GM23338 (cell line): Measurements from ENCODE around the gene PGP. TPM values are rescaled to one million over a fixed set of nuclear protein-coding genes. Genes with fewer than 3 reads are reported as not detected.

Experiments used
- ATAC-seq: fragments of 200-7000 bp; cut with Tn5 transposase; 3 replicates; pipeline ENCODE4 v1.9.1; 2020
- DNase-seq: peaks from one replicate; pipeline ENCODE4 v3.0.0-alpha.2; 2015; ENCODE audit warnings: low spot score
- H2AFZ ChIP-seq: fragments of 200-600 bp; sonication (generic); 2 replicates; pipeline ENCODE4 v1.8.0; 2016; ENCODE audit warnings: antibody characterized with exemption, mild to moderate bottlenecking, moderate library complexity
- H3F3A ChIP-seq: fragments of 200-600 bp; sonication (generic); replicated peaks from 2 replicates; pipeline ENCODE4 v1.8.0; 2017; ENCODE audit warnings: antibody characterized with exemption, mixed run types, low read depth
- H3K27ac ChIP-seq: fragments of 200-600 bp; sonication (generic); 2 replicates; pipeline ENCODE4 v1.6.1; 2016; ENCODE audit warnings: low read depth
- H3K27me3 ChIP-seq: fragments of 200-600 bp; sonication (generic); 2 replicates; pipeline ENCODE4 v1.8.0; 2016; ENCODE audit warnings: mild to moderate bottlenecking, mixed run types, moderate library complexity; ENCODE audit not compliant: insufficient read depth
- H3K36me3 ChIP-seq: fragments of 200-600 bp; sonication (generic); 2 replicates; pipeline ENCODE4 v1.8.0; 2016; ENCODE audit warnings: mild to moderate bottlenecking; ENCODE audit not compliant: insufficient read depth
- H3K4me1 ChIP-seq: fragments of 200-600 bp; sonication (generic); 2 replicates; pipeline ENCODE4 v1.8.0; 2016; ENCODE audit warnings: mild to moderate bottlenecking, moderate library complexity; ENCODE audit not compliant: insufficient read depth
- H3K4me2 ChIP-seq: fragments of 200-600 bp; sonication (generic); 2 replicates; pipeline ENCODE4 v1.7.1; 2017; ENCODE audit warnings: mixed run types
- H3K4me3 ChIP-seq: fragments of 200-600 bp; sonication (generic); 2 replicates; pipeline ENCODE4 v1.6.1; 2016; ENCODE audit warnings: mixed run types
- H3K79me2 ChIP-seq: fragments of 200-600 bp; sonication (generic); replicated peaks from 2 replicates; pipeline ENCODE4 v1.8.0; 2017; ENCODE audit warnings: mild to moderate bottlenecking; ENCODE audit not compliant: insufficient read depth
- H3K9me2 ChIP-seq: fragments of 200-600 bp; sonication (generic); 2 replicates; pipeline ENCODE4 v1.8.0; 2017; ENCODE audit not compliant: insufficient read depth
- H4K20me1 ChIP-seq: fragments of 200-600 bp; sonication (generic); replicated peaks from 2 replicates; pipeline ENCODE4 v1.8.0; 2017; ENCODE audit warnings: mild to moderate bottlenecking; ENCODE audit not compliant: insufficient read depth
- H3K27ac Mint-ChIP-seq: 2 replicates; pipeline ENCODE4 v1.8.0; 2020; ENCODE audit warnings: inconsistent platforms, mild to moderate bottlenecking, moderate library complexity, mixed read lengths
- H3K27me3 Mint-ChIP-seq: 3 replicates; pipeline ENCODE4 v1.8.0; 2022; ENCODE audit warnings: low read depth, mild to moderate bottlenecking, moderate library complexity, mixed read lengths, inconsistent platforms; ENCODE audit not compliant: insufficient read depth, poor library complexity
- H3K36me3 Mint-ChIP-seq: 3 replicates; pipeline ENCODE4 v1.8.0; 2021; ENCODE audit warnings: low read depth, mild to moderate bottlenecking, inconsistent platforms, moderate library complexity, mixed read lengths
- H3K4me1 Mint-ChIP-seq: 3 replicates; pipeline ENCODE4 v1.8.0; 2020; ENCODE audit warnings: mild to moderate bottlenecking, inconsistent platforms, mixed read lengths
- H3K4me3 Mint-ChIP-seq: 3 replicates; pipeline ENCODE4 v1.8.0; 2021; ENCODE audit warnings: moderate library complexity, mild to moderate bottlenecking, inconsistent platforms, mixed read lengths
- H3K9me3 Mint-ChIP-seq: 3 replicates; pipeline ENCODE4 v1.8.0; 2020; ENCODE audit warnings: moderate library complexity, mild to moderate bottlenecking, inconsistent platforms, mixed read lengths
- EZH2 ChIP-seq: fragments of 200-600 bp; sonication (generic); IDR thresholded peaks from one replicate; pipeline ENCODE4 v1.8.0; 2017; ENCODE audit warnings: antibody characterized with exemption, mild to moderate bottlenecking, low read depth; ENCODE audit not compliant: unreplicated experiment
- EZH2phosphoT487 ChIP-seq: fragments of 200-600 bp; sonication (generic); IDR thresholded peaks from one replicate; pipeline ENCODE4 v1.8.1; 2018; ENCODE audit warnings: antibody characterized with exemption; ENCODE audit not compliant: unreplicated experiment
- POLR2AphosphoS5 ChIP-seq: IDR thresholded peaks from 2 replicates; pipeline ENCODE4 v1.6.1; 2016; ENCODE audit warnings: antibody characterized with exemption, low read depth
- ZNF331 ChIP-seq: fragments of 250-450 bp; sonication (Bioruptor Pico); IDR thresholded peaks from 2 replicates; pipeline ENCODE4 v1.5.0; 2020; ENCODE audit warnings: low read depth, mild to moderate bottlenecking, moderate library complexity
- polyA plus RNA-seq: library from polyadenylated mRNA; unstranded; fragments of >200 nt; fragmentation: Nextera tagmentation; extraction: Ambion mirVana; gene quantifications from 2 replicates; pipeline ENCODE4 v1.2.1, GENCODE V29; 2016
- total RNA-seq: library from RNA; depleted of rRNA; stranded (reverse); fragments of >200 nt; shearing (Covaris generic); gene quantifications from 2 replicates; pipeline ENCODE4 v1.2.3, GENCODE V29; 2014
- TF ChIP-seq, protein P1 (sequence below): IDR thresholded peaks from one replicate; pipeline ENCODE4 v1.6.1; 2018; ENCODE audit warnings: antibody characterized with exemption; ENCODE audit not compliant: unreplicated experiment
- TF ChIP-seq, protein P2 (sequence below): fragments of 250-450 bp; sonication (Bioruptor Pico); IDR thresholded peaks from 2 replicates; pipeline ENCODE4 v1.5.0; 2020; ENCODE audit warnings: mild to moderate bottlenecking, moderate library complexity

The PGP gene
- total and polyA plus RNA-seq, 2 experiments from 2014 or later = 44.4 to 80.3 TPM

DNA sequence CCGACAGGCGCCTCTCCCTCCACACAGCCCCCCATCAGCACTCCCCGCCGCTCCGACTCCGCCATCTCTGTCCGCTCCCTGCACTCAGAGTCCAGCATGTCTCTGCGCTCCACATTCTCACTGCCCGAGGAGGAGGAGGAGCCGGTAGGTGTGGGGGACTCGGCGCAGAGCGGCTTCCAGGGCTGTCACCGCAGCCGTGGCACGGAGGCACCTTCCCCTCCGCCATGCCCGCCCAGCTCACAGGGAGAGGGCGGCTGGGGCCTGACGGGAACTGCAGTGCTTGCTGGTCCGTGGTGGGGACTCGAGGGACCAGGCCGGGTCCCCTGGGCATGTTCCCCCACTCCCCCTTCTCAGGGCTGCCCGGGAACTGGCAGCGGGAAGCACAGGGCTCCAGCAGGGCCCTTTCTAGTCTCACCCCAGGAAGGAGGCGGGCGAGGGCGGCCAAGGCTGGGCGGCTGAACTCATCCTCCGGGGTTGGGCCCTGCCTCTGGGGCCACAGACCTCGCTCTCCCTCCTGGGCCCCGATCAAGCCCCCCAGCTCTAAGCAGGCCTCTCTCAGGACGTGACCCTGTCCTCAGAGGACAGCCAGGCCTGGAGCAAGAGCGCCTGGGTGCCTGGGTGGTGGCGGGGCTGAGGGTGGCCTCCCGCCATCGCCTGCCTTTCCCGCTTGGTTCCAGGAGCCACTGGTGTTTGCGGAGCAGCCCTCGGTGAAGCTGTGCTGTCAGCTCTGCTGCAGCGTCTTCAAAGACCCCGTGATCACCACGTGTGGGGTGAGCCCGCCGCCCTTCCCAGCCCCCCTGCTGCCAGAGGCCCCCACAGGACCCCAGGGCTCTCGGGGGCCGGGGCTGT lies 43.8 kb downstream of the PGP start:
- Histone ChIP-seq H3K79me2 (no peaks in the 10 kb centered on the region; the same call in none of the 2 replicates), H3F3A (peaks cover 7% of the 10 kb centered on the region; the same call in 1 of the 2 replicates), H3K4me3 (no peak overlapping the region), H3K9me2 (no peaks in the 10 kb centered on the region), H3K4me1 (no peaks in the 10 kb centered on the region), H2AFZ (no peak overlapping the region), H4K20me1 (no peaks in the 10 kb centered on the region; the same call in 1 of the 2 replicates), H3K4me2 (no peak overlapping the region), H3K36me3 (peaks cover 4% of the 10 kb centered on the region; the same call in 1 of the 2 replicates), H3K27me3 (no peaks in the 10 kb centered on the region), H3K27ac (no peak overlapping the region)
- Mint-ChIP-seq H3K27me3 (peaks cover 12% of the 10 kb centered on the region), H3K4me1 (peaks cover 2% of the 10 kb centered on the region; the same call in 2 of the 3 replicates), H3K27ac (no peak overlapping the region), H3K4me3 (no peak overlapping the region), H3K9me3 (no peaks in the 10 kb centered on the region; the same call in 2 of the 3 replicates), H3K36me3 (peaks cover 38% of the 10 kb centered on the region)
- DNase-seq (no peak), ATAC-seq (no peak)
- no peak for TF ChIP-seq EZH2
- no peak for TF ChIP-seq POLR2AphosphoS5
- TF ChIP-seq, protein P1, sequence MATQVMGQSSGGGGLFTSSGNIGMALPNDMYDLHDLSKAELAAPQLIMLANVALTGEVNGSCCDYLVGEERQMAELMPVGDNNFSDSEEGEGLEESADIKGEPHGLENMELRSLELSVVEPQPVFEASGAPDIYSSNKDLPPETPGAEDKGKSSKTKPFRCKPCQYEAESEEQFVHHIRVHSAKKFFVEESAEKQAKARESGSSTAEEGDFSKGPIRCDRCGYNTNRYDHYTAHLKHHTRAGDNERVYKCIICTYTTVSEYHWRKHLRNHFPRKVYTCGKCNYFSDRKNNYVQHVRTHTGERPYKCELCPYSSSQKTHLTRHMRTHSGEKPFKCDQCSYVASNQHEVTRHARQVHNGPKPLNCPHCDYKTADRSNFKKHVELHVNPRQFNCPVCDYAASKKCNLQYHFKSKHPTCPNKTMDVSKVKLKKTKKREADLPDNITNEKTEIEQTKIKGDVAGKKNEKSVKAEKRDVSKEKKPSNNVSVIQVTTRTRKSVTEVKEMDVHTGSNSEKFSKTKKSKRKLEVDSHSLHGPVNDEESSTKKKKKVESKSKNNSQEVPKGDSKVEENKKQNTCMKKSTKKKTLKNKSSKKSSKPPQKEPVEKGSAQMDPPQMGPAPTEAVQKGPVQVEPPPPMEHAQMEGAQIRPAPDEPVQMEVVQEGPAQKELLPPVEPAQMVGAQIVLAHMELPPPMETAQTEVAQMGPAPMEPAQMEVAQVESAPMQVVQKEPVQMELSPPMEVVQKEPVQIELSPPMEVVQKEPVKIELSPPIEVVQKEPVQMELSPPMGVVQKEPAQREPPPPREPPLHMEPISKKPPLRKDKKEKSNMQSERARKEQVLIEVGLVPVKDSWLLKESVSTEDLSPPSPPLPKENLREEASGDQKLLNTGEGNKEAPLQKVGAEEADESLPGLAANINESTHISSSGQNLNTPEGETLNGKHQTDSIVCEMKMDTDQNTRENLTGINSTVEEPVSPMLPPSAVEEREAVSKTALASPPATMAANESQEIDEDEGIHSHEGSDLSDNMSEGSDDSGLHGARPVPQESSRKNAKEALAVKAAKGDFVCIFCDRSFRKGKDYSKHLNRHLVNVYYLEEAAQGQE = no peak
- TF ChIP-seq, protein P2, sequence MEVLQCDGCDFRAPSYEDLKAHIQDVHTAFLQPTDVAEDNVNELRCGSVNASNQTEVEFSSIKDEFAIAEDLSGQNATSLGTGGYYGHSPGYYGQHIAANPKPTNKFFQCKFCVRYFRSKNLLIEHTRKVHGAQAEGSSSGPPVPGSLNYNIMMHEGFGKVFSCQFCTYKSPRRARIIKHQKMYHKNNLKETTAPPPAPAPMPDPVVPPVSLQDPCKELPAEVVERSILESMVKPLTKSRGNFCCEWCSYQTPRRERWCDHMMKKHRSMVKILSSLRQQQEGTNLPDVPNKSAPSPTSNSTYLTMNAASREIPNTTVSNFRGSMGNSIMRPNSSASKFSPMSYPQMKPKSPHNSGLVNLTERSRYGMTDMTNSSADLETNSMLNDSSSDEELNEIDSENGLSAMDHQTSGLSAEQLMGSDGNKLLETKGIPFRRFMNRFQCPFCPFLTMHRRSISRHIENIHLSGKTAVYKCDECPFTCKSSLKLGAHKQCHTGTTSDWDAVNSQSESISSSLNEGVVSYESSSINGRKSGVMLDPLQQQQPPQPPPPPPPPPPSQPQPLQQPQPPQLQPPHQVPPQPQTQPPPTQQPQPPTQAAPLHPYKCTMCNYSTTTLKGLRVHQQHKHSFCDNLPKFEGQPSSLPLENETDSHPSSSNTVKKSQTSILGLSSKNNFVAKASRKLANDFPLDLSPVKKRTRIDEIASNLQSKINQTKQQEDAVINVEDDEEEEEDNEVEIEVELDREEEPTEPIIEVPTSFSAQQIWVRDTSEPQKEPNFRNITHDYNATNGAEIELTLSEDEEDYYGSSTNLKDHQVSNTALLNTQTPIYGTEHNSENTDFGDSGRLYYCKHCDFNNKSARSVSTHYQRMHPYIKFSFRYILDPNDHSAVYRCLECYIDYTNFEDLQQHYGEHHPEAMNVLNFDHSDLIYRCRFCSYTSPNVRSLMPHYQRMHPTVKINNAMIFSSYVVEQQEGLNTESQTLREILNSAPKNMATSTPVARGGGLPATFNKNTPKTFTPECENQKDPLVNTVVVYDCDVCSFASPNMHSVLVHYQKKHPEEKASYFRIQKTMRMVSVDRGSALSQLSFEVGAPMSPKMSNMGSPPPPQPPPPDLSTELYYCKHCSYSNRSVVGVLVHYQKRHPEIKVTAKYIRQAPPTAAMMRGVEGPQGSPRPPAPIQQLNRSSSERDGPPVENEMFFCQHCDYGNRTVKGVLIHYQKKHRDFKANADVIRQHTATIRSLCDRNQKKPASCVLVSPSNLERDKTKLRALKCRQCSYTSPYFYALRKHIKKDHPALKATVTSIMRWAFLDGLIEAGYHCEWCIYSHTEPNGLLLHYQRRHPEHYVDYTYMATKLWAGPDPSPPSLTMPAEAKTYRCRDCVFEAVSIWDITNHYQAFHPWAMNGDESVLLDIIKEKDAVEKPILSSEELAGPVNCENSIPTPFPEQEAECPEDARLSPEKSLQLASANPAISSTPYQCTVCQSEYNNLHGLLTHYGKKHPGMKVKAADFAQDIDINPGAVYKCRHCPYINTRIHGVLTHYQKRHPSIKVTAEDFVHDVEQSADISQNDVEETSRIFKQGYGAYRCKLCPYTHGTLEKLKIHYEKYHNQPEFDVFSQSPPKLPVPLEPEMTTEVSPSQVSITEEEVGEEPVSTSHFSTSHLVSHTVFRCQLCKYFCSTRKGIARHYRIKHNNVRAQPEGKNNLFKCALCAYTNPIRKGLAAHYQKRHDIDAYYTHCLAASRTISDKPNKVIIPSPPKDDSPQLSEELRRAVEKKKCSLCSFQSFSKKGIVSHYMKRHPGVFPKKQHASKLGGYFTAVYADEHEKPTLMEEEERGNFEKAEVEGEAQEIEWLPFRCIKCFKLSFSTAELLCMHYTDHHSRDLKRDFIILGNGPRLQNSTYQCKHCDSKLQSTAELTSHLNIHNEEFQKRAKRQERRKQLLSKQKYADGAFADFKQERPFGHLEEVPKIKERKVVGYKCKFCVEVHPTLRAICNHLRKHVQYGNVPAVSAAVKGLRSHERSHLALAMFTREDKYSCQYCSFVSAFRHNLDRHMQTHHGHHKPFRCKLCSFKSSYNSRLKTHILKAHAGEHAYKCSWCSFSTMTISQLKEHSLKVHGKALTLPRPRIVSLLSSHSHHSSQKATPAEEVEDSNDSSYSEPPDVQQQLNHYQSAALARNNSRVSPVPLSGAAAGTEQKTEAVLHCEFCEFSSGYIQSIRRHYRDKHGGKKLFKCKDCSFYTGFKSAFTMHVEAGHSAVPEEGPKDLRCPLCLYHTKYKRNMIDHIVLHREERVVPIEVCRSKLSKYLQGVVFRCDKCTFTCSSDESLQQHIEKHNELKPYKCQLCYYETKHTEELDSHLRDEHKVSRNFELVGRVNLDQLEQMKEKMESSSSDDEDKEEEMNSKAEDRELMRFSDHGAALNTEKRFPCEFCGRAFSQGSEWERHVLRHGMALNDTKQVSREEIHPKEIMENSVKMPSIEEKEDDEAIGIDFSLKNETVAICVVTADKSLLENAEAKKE (CRISPR knock-in tag) = no peak
- no peak for TF ChIP-seq EZH2phosphoT487
- TF ChIP-seq ZNF331 (CRISPR knock-in tag) = no peak
